Measurements from ENCODE around the gene NXPE1. TPM values are rescaled to one million over a fixed set of nuclear protein-coding genes. Genes with fewer than 3 reads are reported as not detected.

Gene NXPE1
- polyA plus RNA-seq, 1 donor (not counting 4 experiments of a cell fraction or from before 2014, with no cell fraction given), result not detected

DNA sequence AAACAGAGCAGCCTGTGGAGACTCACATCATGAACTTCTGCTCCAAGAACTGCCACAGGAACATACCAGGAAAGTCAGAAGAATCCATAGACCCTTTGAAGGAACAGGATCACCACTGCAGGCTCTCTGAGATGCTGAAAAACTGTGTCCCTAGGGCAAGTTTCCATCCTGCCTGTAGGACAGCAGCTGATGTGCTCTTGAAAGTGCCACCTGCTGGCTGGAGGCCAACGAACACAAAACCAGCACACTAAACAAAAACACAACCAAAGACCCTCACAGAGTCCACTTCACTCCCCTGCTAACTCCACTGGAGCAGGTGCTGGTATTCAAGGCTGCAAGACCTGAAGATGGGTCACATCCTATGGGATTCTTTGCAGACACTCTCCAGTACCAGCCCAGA, 12.0 kb upstream of the NXPE1 start:
- TF ChIP-seq, protein P1, sequence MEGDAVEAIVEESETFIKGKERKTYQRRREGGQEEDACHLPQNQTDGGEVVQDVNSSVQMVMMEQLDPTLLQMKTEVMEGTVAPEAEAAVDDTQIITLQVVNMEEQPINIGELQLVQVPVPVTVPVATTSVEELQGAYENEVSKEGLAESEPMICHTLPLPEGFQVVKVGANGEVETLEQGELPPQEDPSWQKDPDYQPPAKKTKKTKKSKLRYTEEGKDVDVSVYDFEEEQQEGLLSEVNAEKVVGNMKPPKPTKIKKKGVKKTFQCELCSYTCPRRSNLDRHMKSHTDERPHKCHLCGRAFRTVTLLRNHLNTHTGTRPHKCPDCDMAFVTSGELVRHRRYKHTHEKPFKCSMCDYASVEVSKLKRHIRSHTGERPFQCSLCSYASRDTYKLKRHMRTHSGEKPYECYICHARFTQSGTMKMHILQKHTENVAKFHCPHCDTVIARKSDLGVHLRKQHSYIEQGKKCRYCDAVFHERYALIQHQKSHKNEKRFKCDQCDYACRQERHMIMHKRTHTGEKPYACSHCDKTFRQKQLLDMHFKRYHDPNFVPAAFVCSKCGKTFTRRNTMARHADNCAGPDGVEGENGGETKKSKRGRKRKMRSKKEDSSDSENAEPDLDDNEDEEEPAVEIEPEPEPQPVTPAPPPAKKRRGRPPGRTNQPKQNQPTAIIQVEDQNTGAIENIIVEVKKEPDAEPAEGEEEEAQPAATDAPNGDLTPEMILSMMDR (optimal IDR thresholded peaks at IDR 0.05 in 1 of 3, IDR thresholded peaks at IDR 0.05 in 1 of 3, conservative IDR thresholded peaks at IDR 0.05 in 1 of 3; ENCODE audit: extremely low read depth in 1 of 3, insufficient read depth in 2 of 3, low read length in 3 of 3), result no peak
- TF ChIP-seq EZH2 (IDR thresholded peaks at IDR 0.05; ENCODE audit: low read length), result no peak
- H3K79me2 ChIP-seq (ENCODE audit: control insufficient read depth, insufficient read depth, low read length), result no peaks in the 10 kb centered on the region
- no peak overlapping the region for H3K4me2 ChIP-seq (ENCODE audit: control insufficient read depth, extremely low read depth, insufficient read depth, low read depth, low read length)
- H3K27me3 ChIP-seq (ENCODE audit: control insufficient read depth, extremely low read depth, insufficient read depth, low read length), result no peaks in the 10 kb centered on the region
- DNase-seq (ENCODE audit: low read depth, low spot score) (no peak), FAIRE-seq (no peak)
- dilution Hi-C loops (cut with MboI; ENCODE audit: extremely low pct_ligation_motif_present, low sequenced_read_pairs), result no loop called here
- H3K9me1 ChIP-seq (ENCODE audit: control insufficient read depth, extremely low read depth, insufficient read depth, low read length), result no peaks in the 10 kb centered on the region
- H3K4me1 ChIP-seq (ENCODE audit: control insufficient read depth, extremely low read depth, insufficient read depth, low read length), result no peaks in the 10 kb centered on the region
- H3K9me3 ChIP-seq (ENCODE audit: control insufficient read depth, low read depth, low read length), result no peaks in the 10 kb centered on the region
- H2AFZ ChIP-seq (ENCODE audit: control insufficient read depth, low read length), result no peak overlapping the region
- H3K36me3 ChIP-seq (ENCODE audit: control insufficient read depth in 2 of 2, extremely low read depth in 1 of 2, insufficient read depth in 2 of 2, low read length in 2 of 2), result no peaks in the 10 kb centered on the region
- H3K9ac ChIP-seq (ENCODE audit: control insufficient read depth, extremely low read depth, insufficient read depth, low read length), result no peak overlapping the region
- no peak overlapping the region for H3K27ac ChIP-seq (ENCODE audit: control insufficient read depth, insufficient read depth, low read length)
- H3K4me3 ChIP-seq (ENCODE audit: control insufficient read depth in 2 of 3, extremely low read depth in 1 of 3, insufficient read depth in 2 of 3, low read depth in 1 of 3, low read length in 3 of 3), result no peak overlapping the region
- H4K20me1 ChIP-seq (ENCODE audit: control insufficient read depth, extremely low read depth, insufficient read depth, low read length), result no peaks in the 10 kb centered on the region

DNA sequence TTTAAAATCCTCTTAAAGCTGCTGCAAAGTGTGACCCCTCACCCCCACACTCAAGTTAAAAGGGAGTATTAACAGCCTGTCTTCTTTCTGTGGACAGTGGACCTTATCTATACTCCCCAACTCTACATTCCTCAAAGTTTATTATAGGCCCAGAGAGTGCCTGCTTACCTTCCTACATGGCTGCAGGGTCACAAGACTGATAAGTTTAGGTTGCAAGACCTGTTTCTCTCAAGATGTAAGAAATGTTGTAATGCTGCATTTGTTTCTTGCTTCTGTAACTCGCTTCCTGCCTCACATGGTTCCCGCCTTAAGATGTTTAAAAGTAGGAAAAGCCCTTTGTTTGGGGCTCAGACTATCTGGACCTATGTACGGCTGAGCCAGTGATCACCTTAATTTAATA, 10.1 kb upstream of the NXPE1 start:
- H3K27me3 ChIP-seq (ENCODE audit: control insufficient read depth, extremely low read depth, insufficient read depth, low read length), result no peaks in the 10 kb centered on the region
- no peak overlapping the region for H3K27ac ChIP-seq (ENCODE audit: control insufficient read depth, insufficient read depth, low read length)
- DNase-seq (ENCODE audit: low read depth, low spot score) (no peak), FAIRE-seq (no peak)
- dilution Hi-C loops (cut with MboI; ENCODE audit: extremely low pct_ligation_motif_present, low sequenced_read_pairs), result no loop called here
- H4K20me1 ChIP-seq (ENCODE audit: control insufficient read depth, extremely low read depth, insufficient read depth, low read length), result no peaks in the 10 kb centered on the region
- no peaks in the 10 kb centered on the region for H3K9me3 ChIP-seq (ENCODE audit: control insufficient read depth, low read depth, low read length)
- H3K4me3 ChIP-seq (ENCODE audit: control insufficient read depth in 2 of 3, extremely low read depth in 1 of 3, insufficient read depth in 2 of 3, low read depth in 1 of 3, low read length in 3 of 3), result no peak overlapping the region
- H3K4me2 ChIP-seq (ENCODE audit: control insufficient read depth, extremely low read depth, insufficient read depth, low read depth, low read length), result no peak overlapping the region
- H3K36me3 ChIP-seq (ENCODE audit: control insufficient read depth in 2 of 2, extremely low read depth in 1 of 2, insufficient read depth in 2 of 2, low read length in 2 of 2), result no peaks in the 10 kb centered on the region
- no peaks in the 10 kb centered on the region for H3K79me2 ChIP-seq (ENCODE audit: control insufficient read depth, insufficient read depth, low read length)
- TF ChIP-seq EZH2 (IDR thresholded peaks at IDR 0.05; ENCODE audit: low read length), result no peak
- TF ChIP-seq, protein P1 (optimal IDR thresholded peaks at IDR 0.05 in 1 of 3, IDR thresholded peaks at IDR 0.05 in 1 of 3, conservative IDR thresholded peaks at IDR 0.05 in 1 of 3; ENCODE audit: extremely low read depth in 1 of 3, insufficient read depth in 2 of 3, low read length in 3 of 3), result no peak
- no peak overlapping the region for H2AFZ ChIP-seq (ENCODE audit: control insufficient read depth, low read length)
- H3K9me1 ChIP-seq (ENCODE audit: control insufficient read depth, extremely low read depth, insufficient read depth, low read length), result no peaks in the 10 kb centered on the region
- no peak overlapping the region for H3K9ac ChIP-seq (ENCODE audit: control insufficient read depth, extremely low read depth, insufficient read depth, low read length)
- H3K4me1 ChIP-seq (ENCODE audit: control insufficient read depth, extremely low read depth, insufficient read depth, low read length), result no peaks in the 10 kb centered on the region

Data from keratinocyte (primary cell).